DND-41 (cell line): ENCODE data around the gene MAPRE2.

ENCODE experiments used
- ATAC-seq: fragments of 200-7000 bp; cut with Tn5 transposase; 3 replicates; pipeline ENCODE4 v1.9.1; 2021; ENCODE audit warnings: low read depth; ENCODE audit not compliant: insufficient read depth
- DNase-seq: peaks from one replicate; pipeline ENCODE4 v3.0.0-alpha.2; 2020
- H2AFZ ChIP-seq: 2 replicates; pipeline ENCODE4 v1.6.0; 2012; ENCODE audit warnings: low read depth, low read length
- H3K27ac ChIP-seq: 2 replicates; pipeline ENCODE4 v1.5.1; 2012; ENCODE audit warnings: low read length, inconsistent platforms
- H3K27me3 ChIP-seq: fragments of 200-600 bp; sonication (generic); 2 replicates; pipeline ENCODE4 v1.6.0; 2012; ENCODE audit warnings: low read length, mild to moderate bottlenecking, inconsistent platforms; ENCODE audit not compliant: insufficient read depth, poor library complexity
- H3K36me3 ChIP-seq: 2 replicates; pipeline ENCODE4 v1.5.1; 2012; ENCODE audit warnings: low read length, inconsistent platforms; ENCODE audit not compliant: insufficient read depth
- H3K4me1 ChIP-seq: 2 replicates; pipeline ENCODE4 v1.5.1; 2012; ENCODE audit warnings: mild to moderate bottlenecking, low read length; ENCODE audit not compliant: insufficient read depth
- H3K4me2 ChIP-seq: 2 replicates; pipeline ENCODE4 v1.6.0; 2012; ENCODE audit warnings: mild to moderate bottlenecking, moderate library complexity, low read length, inconsistent platforms; ENCODE audit not compliant: insufficient read depth
- H3K4me3 ChIP-seq, 2 experiments: fragments of 200-600 bp in 1 of 2; shearing (Covaris generic) in 1 of 2; 2 replicates each; pipeline ENCODE4 v1.5.1; 2012 to 2016; ENCODE audit warnings: inconsistent platforms in 2 of 2, low read length in 2 of 2, mild to moderate bottlenecking in 2 of 2, low read depth in 1 of 2, moderate library complexity in 1 of 2
- H3K79me2 ChIP-seq: 2 replicates; pipeline ENCODE4 v1.6.0; 2012; ENCODE audit warnings: low read length, inconsistent platforms; ENCODE audit not compliant: insufficient read depth
- H3K9ac ChIP-seq: 2 replicates; pipeline ENCODE4 v1.6.0; 2012; ENCODE audit warnings: low read depth, mild to moderate bottlenecking, inconsistent platforms, low read length, moderate library complexity
- H3K9me3 ChIP-seq: 2 replicates; pipeline ENCODE4 v1.5.1; 2012; ENCODE audit warnings: low read length, moderate library complexity, mild to moderate bottlenecking, inconsistent platforms; ENCODE audit not compliant: insufficient read depth, severe bottlenecking
- H4K20me1 ChIP-seq: 2 replicates; pipeline ENCODE4 v1.6.0; 2012; ENCODE audit warnings: low read length; ENCODE audit not compliant: insufficient read depth
- CTCF ChIP-seq: IDR thresholded peaks from 2 replicates; pipeline ENCODE4 v1.5.1; 2012; ENCODE audit warnings: borderline replicate concordance, low read length, moderate library complexity, mild to moderate bottlenecking; ENCODE audit not compliant: poor library complexity, severe bottlenecking; ENCODE audit errors: extremely low read depth
- EZH2 ChIP-seq: IDR thresholded peaks from 3 replicates; pipeline ENCODE4 v1.6.1; 2012; ENCODE audit warnings: borderline replicate concordance, low read depth, mild to moderate bottlenecking, moderate library complexity, low read length, inconsistent platforms; ENCODE audit not compliant: severe bottlenecking

MAPRE2 gene

GRCh38 chr18:35063875-35064690 lies 22.9 kb downstream of the MAPRE2 start:
- Histone ChIP-seq H3K79me2 (peaks cover 64% of the 10 kb centered on the region), H3K4me2 (no peak overlapping the region), H3K36me3 (no peaks in the 10 kb centered on the region), H4K20me1 (peaks cover 19% of the 10 kb centered on the region; the same call in 1 of the 2 replicates), H3K4me1 (no peaks in the 10 kb centered on the region), H3K4me3 (no peak overlapping the region), H3K27ac (no peak overlapping the region), H2AFZ (no peak overlapping the region), H3K9ac (no peak overlapping the region), H3K27me3 (no peaks in the 10 kb centered on the region), H3K9me3 (no peaks in the 10 kb centered on the region)
- DNase-seq (no peak), ATAC-seq (no peak)
- no peak for TF ChIP-seq CTCF
- TF ChIP-seq EZH2: no peak

- H3K79me2 ChIP-seq: peaks cover 37% of the 10 kb centered on the region
- no peak overlapping the region for H3K4me3 ChIP-seq
- peaks cover 19% of the 10 kb centered on the region; the same call in 1 of the 2 replicates for H3K36me3 ChIP-seq
- H3K4me1 ChIP-seq: no peaks in the 10 kb centered on the region
- no peak for TF ChIP-seq EZH2
- TF ChIP-seq CTCF: no peak
- no peak overlapping the region for H3K27ac ChIP-seq
- no peak overlapping the region for H2AFZ ChIP-seq
- DNase-seq (no peak), ATAC-seq (no peak)
- no peak overlapping the region for H3K4me2 ChIP-seq
- no peaks in the 10 kb centered on the region for H3K9me3 ChIP-seq
- no peaks in the 10 kb centered on the region for H3K27me3 ChIP-seq
- H3K9ac ChIP-seq: no peak overlapping the region
- H4K20me1 ChIP-seq: peaks cover 6% of the 10 kb centered on the region; the same call in 1 of the 2 replicates
These were observed 26.2 kb downstream of the MAPRE2 start for GRCh38 chr18:35067454-35067853.

GRCh38 chr18:35071819-35072247 lies 30.6 kb downstream of the MAPRE2 start:
- Histone ChIP-seq H3K9me3 (no peaks in the 10 kb centered on the region), H3K27me3 (no peaks in the 10 kb centered on the region), H3K9ac (no peak overlapping the region), H3K79me2 (peaks cover 25% of the 10 kb centered on the region; the same call in 1 of the 2 replicates), H3K4me1 (no peaks in the 10 kb centered on the region), H4K20me1 (peaks cover 3% of the 10 kb centered on the region; the same call in 1 of the 2 replicates), H3K4me2 (no peak overlapping the region), H2AFZ (no peak overlapping the region), H3K27ac (no peak overlapping the region), H3K36me3 (peaks cover 23% of the 10 kb centered on the region; the same call in 1 of the 2 replicates), H3K4me3 (no peak overlapping the region)
- TF ChIP-seq EZH2 (no peak), CTCF (no peak)
- DNase-seq: no peak
- no peak for ATAC-seq
